IMR-90 (cell line): ENCODE results near the gene SYNPO2. TPM values are rescaled to one million over a fixed set of nuclear protein-coding genes. Genes with fewer than 3 reads are reported as not detected.
A peak's percentile ranks its signal among the peaks of the same experiment; 100 is the strongest.

Source experiments
- ATAC-seq: fragments of 200-7000 bp; cut with Tn5 transposase; 2 replicates; pipeline ENCODE4 v1.9.1; 2020; ENCODE audit warnings: low read depth, mild to moderate bottlenecking, moderate library complexity
- BruUV-seq: library from RNA; stranded (reverse); fragments of 400-500 nt; replicated peaks from 2 replicates; lab custom pipeline; 2021; lab: Mats Ljungman, UMichigan
- CTCF ChIA-PET: fragments of 300-600 bp; formaldehyde crosslinking; extraction: SDS; loops from one replicate; lab custom pipeline; 2021; ENCODE audit warnings: antibody characterized with exemption; lab: Yijun Ruan, JAX
- POLR2A ChIA-PET: fragments of 300-600 bp; sonication (Branson Sonifier 250); formaldehyde crosslinking; loops from one replicate; lab custom pipeline; 2022; ENCODE audit warnings: antibody characterized with exemption; ENCODE audit not compliant: unreplicated experiment; lab: Charles Lee
- DNase-seq: peaks from one replicate; pipeline ENCODE4 v3.0.0; 2013
- H2AFZ ChIP-seq: replicated peaks from 2 replicates; pipeline ENCODE3; 2013; ENCODE audit warnings: low read length, mild to moderate bottlenecking; ENCODE audit not compliant: poor library complexity
- H2AK5ac ChIP-seq: 2 replicates; pipeline ENCODE4 v1.6.1; 2013; ENCODE audit warnings: low read depth, low read length, inconsistent platforms
- H2AK9ac ChIP-seq: replicated peaks from 2 replicates; pipeline ENCODE3; 2013; ENCODE audit warnings: mild to moderate bottlenecking, low read depth, low read length, moderate library complexity; ENCODE audit not compliant: poor library complexity
- H2BK120ac ChIP-seq: 2 replicates; pipeline ENCODE4 v1.6.1; 2013; ENCODE audit warnings: low read depth, low read length, inconsistent platforms
- H2BK15ac ChIP-seq: 3 replicates; pipeline ENCODE4 v1.6.1; 2013; ENCODE audit warnings: low read depth, low read length, inconsistent platforms
- H2BK20ac ChIP-seq: 2 replicates; pipeline ENCODE4 v1.6.1; 2013; ENCODE audit warnings: low read depth, mild to moderate bottlenecking, inconsistent platforms, low read length, moderate library complexity
- H2BK5ac ChIP-seq: 2 replicates; pipeline ENCODE4 v1.6.1; 2013; ENCODE audit warnings: mild to moderate bottlenecking, low read depth, low read length, inconsistent platforms; ENCODE audit not compliant: poor library complexity, severe bottlenecking
- H3K14ac ChIP-seq: replicated peaks from 2 replicates; pipeline ENCODE4 v1.6.1; 2013; ENCODE audit warnings: low read depth, low read length, inconsistent platforms
- H3K18ac ChIP-seq: 2 replicates; pipeline ENCODE4 v1.6.1; 2013; ENCODE audit warnings: low read depth, low read length, control low read depth
- H3K23ac ChIP-seq: 2 replicates; pipeline ENCODE4 v1.6.1; 2013; ENCODE audit warnings: low read depth, low read length, inconsistent platforms
- H3K27ac ChIP-seq: 2 replicates; pipeline ENCODE4 v1.5.1; 2013; ENCODE audit warnings: mild to moderate bottlenecking, control low read depth, low read length; ENCODE audit not compliant: insufficient read depth
- H3K27me3 ChIP-seq: 2 replicates; pipeline ENCODE4 v1.6.1; 2013; ENCODE audit warnings: low read length; ENCODE audit not compliant: control insufficient read depth, insufficient read depth
- H3K36me3 ChIP-seq: 2 replicates; pipeline ENCODE4 v1.6.1; 2013; ENCODE audit warnings: low read length, mixed read lengths; ENCODE audit not compliant: control insufficient read depth, insufficient read depth
- H3K4ac ChIP-seq: 2 replicates; pipeline ENCODE4 v1.6.1; 2013; ENCODE audit warnings: low read depth, low read length, inconsistent platforms
- H3K4me1 ChIP-seq: 2 replicates; pipeline ENCODE4 v1.6.1; 2013; ENCODE audit warnings: low read length, mixed read lengths; ENCODE audit not compliant: control insufficient read depth, insufficient read depth
- H3K4me2 ChIP-seq: 2 replicates; pipeline ENCODE4 v1.6.1; 2013; ENCODE audit warnings: low read depth, mild to moderate bottlenecking, control low read depth, low read length, moderate library complexity
- H3K4me3 ChIP-seq: 2 replicates; pipeline ENCODE4 v1.5.1; 2013; ENCODE audit warnings: low read depth, mild to moderate bottlenecking, control low read depth, low read length, moderate library complexity; ENCODE audit not compliant: insufficient read depth
- H3K56ac ChIP-seq: 2 replicates; pipeline ENCODE4 v1.6.1; 2013; ENCODE audit warnings: low read length, inconsistent platforms; ENCODE audit not compliant: insufficient read depth; ENCODE audit errors: extremely low read depth
- H3K79me1 ChIP-seq, 2 experiments: 2 replicates each; pipeline ENCODE4 v1.6.1; 2013; ENCODE audit warnings: low read length in 2 of 2, inconsistent platforms in 1 of 2, low read depth in 1 of 2
- H3K9ac ChIP-seq: 2 replicates; pipeline ENCODE4 v1.6.1; 2013; ENCODE audit warnings: low read depth, low read length, control low read depth
- H3K9me1 ChIP-seq: 2 replicates; pipeline ENCODE4 v1.6.1; 2013; ENCODE audit warnings: low read length, inconsistent platforms; ENCODE audit not compliant: insufficient read depth
- H3K9me3 ChIP-seq: 2 replicates; pipeline ENCODE4 v1.6.1; 2013; ENCODE audit warnings: low read length; ENCODE audit not compliant: control insufficient read depth, insufficient read depth
- H4K20me1 ChIP-seq: 2 replicates; pipeline ENCODE4 v1.6.1; 2013; ENCODE audit warnings: low read length, inconsistent platforms; ENCODE audit not compliant: insufficient read depth
- H4K5ac ChIP-seq: 2 replicates; pipeline ENCODE4 v1.6.1; 2013; ENCODE audit warnings: mild to moderate bottlenecking, low read depth, low read length, control low read depth
- H4K8ac ChIP-seq, 2 experiments: 2 replicates each; pipeline ENCODE4 v1.6.1; 2013; ENCODE audit warnings: low read depth in 2 of 2, low read length in 2 of 2, control low read depth in 1 of 2, inconsistent platforms in 1 of 2
- H4K91ac ChIP-seq: 2 replicates; pipeline ENCODE4 v1.6.1; 2013; ENCODE audit warnings: low read depth, low read length, inconsistent platforms; ENCODE audit not compliant: insufficient read depth
- CEBPB ChIP-seq: IDR thresholded peaks from 2 replicates; pipeline ENCODE4 v1.6.1; 2012; ENCODE audit warnings: low read depth, low read length, improper control_type of control experiment
- FOS ChIP-seq: fragments of 150-350 bp; IDR thresholded peaks from 2 replicates; pipeline ENCODE4 v1.6.1; 2016; ENCODE audit warnings: low read depth, low read length
- MAFK ChIP-seq: IDR thresholded peaks from 2 replicates; pipeline ENCODE4 v1.6.1; 2012; ENCODE audit warnings: low read depth, low read length, improper control_type of control experiment
- MAZ ChIP-seq: IDR thresholded peaks from 2 replicates; pipeline ENCODE4 v1.6.1; 2012; ENCODE audit warnings: low read depth, mild to moderate bottlenecking, low read length, improper control_type of control experiment, moderate library complexity, borderline replicate concordance
- NFE2L2 ChIP-seq: fragments of 150-350 bp; IDR thresholded peaks from 2 replicates; pipeline ENCODE4 v1.6.1; 2016; ENCODE audit warnings: low read depth, mild to moderate bottlenecking, low read length
- RCOR1 ChIP-seq: IDR thresholded peaks from 2 replicates; pipeline ENCODE4 v1.6.1; 2012; ENCODE audit warnings: mild to moderate bottlenecking, low read length, improper control_type of control experiment; ENCODE audit not compliant: insufficient replicate concordance
- RFX5 ChIP-seq: IDR thresholded peaks from 2 replicates; pipeline ENCODE4 v1.8.0; 2012; ENCODE audit warnings: low read depth, mild to moderate bottlenecking, low read length, moderate library complexity
- SMC3 ChIP-seq: fragments of 150-350 bp; IDR thresholded peaks from 2 replicates; pipeline ENCODE4 v1.6.1; 2016; ENCODE audit warnings: low read depth, mild to moderate bottlenecking, antibody characterized with exemption, low read length, moderate library complexity
- whole genome bisulfite sequencing, 2 experiments: methylation state at CpG; one replicate each; pipeline versions ENCODE4 v1.1.5 to v1.1.7; 2013; ENCODE audit warnings: missing lambda C conversion rate in 2 of 2; ENCODE audit not compliant: insufficient read length in 1 of 2; ENCODE audit errors: extremely low coverage in 2 of 2; 5-methylcytosine and 5-hydroxymethylcytosine counted together
- dilution Hi-C: fragments of 300-500 bp; cut with HindIII; formaldehyde crosslinking; loops from one replicate; pipeline ENCODE4 v1.14.3; 2018; ENCODE audit warnings: low sequenced_read_pairs; ENCODE audit not compliant: unreplicated experiment
- in situ Hi-C: fragments of 300-500 bp; cut with MboI; formaldehyde crosslinking; loops from 3 replicates; pipeline ENCODE4 v1.14.3; 2019; ENCODE audit warnings: low sequenced_read_pairs, inconsistent platforms, mixed read lengths
- intact Hi-C: fragments of 100-400 bp; cut with micrococcal nuclease; formaldehyde crosslinking; loops from 2 replicates; pipeline ENCODE4 v1.10.0; 2022
- polyA plus RNA-seq, 3 experiments: library from polyadenylated mRNA; depleted of rRNA; stranded (reverse); fragments of >200 nt; gene quantifications; 2 replicates each; pipeline ENCODE4 v1.2.3, GENCODE V29; 2012; ENCODE audit warnings: low replicate concordance in 1 of 3
- total RNA-seq: library from RNA; depleted of rRNA; stranded (reverse); fragments of >200 nt; gene quantifications from 2 replicates; pipeline ENCODE4 v1.2.3, GENCODE V29; 2012
- TF ChIP-seq, protein P1 (sequence below): conservative IDR thresholded peaks from 2 replicates; pipeline ENCODE4 v1.5.1; 2012; ENCODE audit warnings: mild to moderate bottlenecking, low read depth, low read length, improper control_type of control experiment

Gene SYNPO2
- total and polyA plus RNA-seq, 2 of the 4 experiments (the other 2 are of a cell fraction), result 0.99 to 1.8 TPM

DNA sequence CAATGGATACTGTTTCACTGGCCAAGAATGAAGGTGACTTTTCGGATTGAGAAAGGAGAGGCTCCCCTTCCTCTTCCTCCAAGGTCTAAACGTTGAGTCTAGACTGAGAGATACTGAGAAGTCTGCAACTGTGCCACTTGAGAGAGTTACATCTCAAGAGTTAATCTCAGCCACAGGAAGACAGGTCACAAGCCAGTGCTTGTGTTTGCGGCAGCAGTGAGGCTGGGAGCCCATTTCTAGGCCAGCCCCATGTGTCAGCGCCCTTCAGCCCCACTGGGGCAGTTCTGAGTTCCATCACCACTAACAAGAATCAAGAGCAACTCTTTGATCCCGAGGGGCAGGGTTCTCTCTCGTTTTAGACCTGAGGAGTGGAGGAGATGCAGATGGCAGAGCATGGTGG lies 45.4 kb upstream of the SYNPO2 start:
- Histone ChIP-seq H3K4me3 (no peak overlapping the region), H4K20me1 (no peaks in the 10 kb centered on the region), H3K36me3 (no peaks in the 10 kb centered on the region), H2AK5ac (no peak overlapping the region; the same call in 1 of the 2 replicates), H2AK9ac (no peak overlapping the region), H3K14ac (0 out of 2 replicates have a peak overlapping the region, but pooled peaks have one; percentile 19), H3K79me1 (0 out of 4 replicates have a peak, but pooled peaks cover 0 to 5% of the 10 kb centered on the region in 2 experiments), H3K4ac (no peak overlapping the region), H4K8ac (0 out of 4 replicates have a peak overlapping the region, but pooled peaks of 1 of the 2 experiments have one; percentile 40), H3K9ac (no peak overlapping the region), H3K9me1 (0 out of 2 replicates have a peak, but pooled peaks cover 3% of the 10 kb centered on the region), H3K27me3 (no peaks in the 10 kb centered on the region), H4K5ac (no peak overlapping the region), H3K23ac (peak overlapping the region; percentile 17; the same call in 1 of the 2 replicates), H3K18ac (no peak overlapping the region), H4K91ac (no peak overlapping the region), H2AFZ (peak overlapping the region; percentile 69), H2BK120ac (peak overlapping the region; percentile 30; the same call in 1 of the 2 replicates), H2BK15ac (no peak overlapping the region), H3K9me3 (no peaks in the 10 kb centered on the region), H2BK20ac (0 out of 2 replicates have a peak overlapping the region, but pooled peaks have one; percentile 33), H3K4me1 (0 out of 2 replicates have a peak, but pooled peaks cover 2% of the 10 kb centered on the region), H3K27ac (no peak overlapping the region), H3K4me2 (no peak overlapping the region), H3K56ac (no peak overlapping the region), H2BK5ac (no peak overlapping the region)
- dilution Hi-C loops, result no loop called here
- CTCF ChIA-PET, result interaction anchor here (1.5 kb wide), 1 partner anchor 19 kb away, joined by 4 read pairs; no protein-coding TSS in a partner anchor
- in situ Hi-C loops, result no loop called here
- no peak for DNase-seq
- intact Hi-C loops, result no loop called here
- 80% methylated on average over 1 of the region's 6 CpGs; no CpG with 5 or more reads in 1 of the 2 experiments for WGBS, 2 experiments
- no peak for ATAC-seq
- TF ChIP-seq RCOR1, result no peak
- TF ChIP-seq MAFK, result no peak
- TF ChIP-seq RFX5, result no peak
- TF ChIP-seq NFE2L2, result no peak
- TF ChIP-seq MAZ, result no peak
- TF ChIP-seq CEBPB, result no peak
- TF ChIP-seq, protein P1, sequence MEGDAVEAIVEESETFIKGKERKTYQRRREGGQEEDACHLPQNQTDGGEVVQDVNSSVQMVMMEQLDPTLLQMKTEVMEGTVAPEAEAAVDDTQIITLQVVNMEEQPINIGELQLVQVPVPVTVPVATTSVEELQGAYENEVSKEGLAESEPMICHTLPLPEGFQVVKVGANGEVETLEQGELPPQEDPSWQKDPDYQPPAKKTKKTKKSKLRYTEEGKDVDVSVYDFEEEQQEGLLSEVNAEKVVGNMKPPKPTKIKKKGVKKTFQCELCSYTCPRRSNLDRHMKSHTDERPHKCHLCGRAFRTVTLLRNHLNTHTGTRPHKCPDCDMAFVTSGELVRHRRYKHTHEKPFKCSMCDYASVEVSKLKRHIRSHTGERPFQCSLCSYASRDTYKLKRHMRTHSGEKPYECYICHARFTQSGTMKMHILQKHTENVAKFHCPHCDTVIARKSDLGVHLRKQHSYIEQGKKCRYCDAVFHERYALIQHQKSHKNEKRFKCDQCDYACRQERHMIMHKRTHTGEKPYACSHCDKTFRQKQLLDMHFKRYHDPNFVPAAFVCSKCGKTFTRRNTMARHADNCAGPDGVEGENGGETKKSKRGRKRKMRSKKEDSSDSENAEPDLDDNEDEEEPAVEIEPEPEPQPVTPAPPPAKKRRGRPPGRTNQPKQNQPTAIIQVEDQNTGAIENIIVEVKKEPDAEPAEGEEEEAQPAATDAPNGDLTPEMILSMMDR, result no peak
- TF ChIP-seq FOS, result no peak
- TF ChIP-seq SMC3, result no peak
- POLR2A ChIA-PET, result no interaction called here
- BruUV-seq, result no TSS peak
